Endodermal cell (in vitro differentiated cells): ENCODE measurements around the gene CD81. TPM values are rescaled to one million over a fixed set of nuclear protein-coding genes. Genes with fewer than 3 reads are reported as not detected.

Source experiments
- DNase-seq: peaks from one replicate; pipeline ENCODE4 v3.0.0-alpha.2; 2017
- H3K27ac ChIP-seq: 2 replicates; pipeline ENCODE4 v1.5.1; 2013; ENCODE audit warnings: mild to moderate bottlenecking, low read depth, low read length, moderate library complexity
- H3K27me3 ChIP-seq: 2 replicates; pipeline ENCODE4 v1.6.1; 2013; ENCODE audit warnings: mild to moderate bottlenecking, low read length, moderate library complexity; ENCODE audit not compliant: insufficient read depth, control insufficient read depth, poor library complexity, severe bottlenecking
- H3K36me3 ChIP-seq: 2 replicates; pipeline ENCODE4 v1.7.0; 2013; ENCODE audit warnings: mild to moderate bottlenecking, low read length, moderate library complexity; ENCODE audit not compliant: control insufficient read depth, insufficient read depth
- H3K4me1 ChIP-seq: one replicate; pipeline ENCODE4 v1.7.0; 2013; ENCODE audit warnings: low read length; ENCODE audit not compliant: control insufficient read depth, insufficient read depth
- H3K4me3 ChIP-seq: 2 replicates; pipeline ENCODE4 v1.5.1; 2013; ENCODE audit warnings: mild to moderate bottlenecking, low read length, moderate library complexity
- H3K9ac ChIP-seq: 2 replicates; pipeline ENCODE4 v1.6.1; 2013; ENCODE audit warnings: mild to moderate bottlenecking, low read length, moderate library complexity; ENCODE audit not compliant: poor library complexity, severe bottlenecking; ENCODE audit errors: extremely low read depth
- H3K9me3 ChIP-seq: 2 replicates; pipeline ENCODE4 v1.6.1; 2013; ENCODE audit warnings: mild to moderate bottlenecking, low read length, moderate library complexity; ENCODE audit not compliant: control insufficient read depth
- H3K27ac Mint-ChIP-seq: 2 replicates; pipeline ENCODE4 v1.8.0; 2020; ENCODE audit warnings: mixed read lengths
- H3K27me3 Mint-ChIP-seq: 2 replicates; pipeline ENCODE4 v1.8.0; 2021; ENCODE audit warnings: mild to moderate bottlenecking, mixed read lengths; ENCODE audit not compliant: insufficient read depth
- H3K36me3 Mint-ChIP-seq: 2 replicates; pipeline ENCODE4 v1.8.0; 2020; ENCODE audit warnings: low read depth, mixed read lengths
- H3K4me1 Mint-ChIP-seq: 2 replicates; pipeline ENCODE4 v1.8.0; 2020; ENCODE audit warnings: mixed read lengths
- H3K4me3 Mint-ChIP-seq: 2 replicates; pipeline ENCODE4 v1.8.0; 2020; ENCODE audit warnings: mild to moderate bottlenecking, moderate library complexity, mixed read lengths
- H3K9me3 Mint-ChIP-seq: 2 replicates; pipeline ENCODE4 v1.8.0; 2020; ENCODE audit warnings: mild to moderate bottlenecking, mixed read lengths
- WGBS, 2 experiments: methylation state at CpG; one replicate each; pipeline versions ENCODE4 v1.1.5 to v1.1.7; 2013; ENCODE audit warnings: missing lambda C conversion rate in 2 of 2, mixed read lengths in 1 of 2; ENCODE audit not compliant: insufficient coverage in 1 of 2, insufficient read length in 1 of 2; 5-methylcytosine and 5-hydroxymethylcytosine counted together
- total RNA-seq, 2 donors: library from RNA; stranded (reverse); fragmentation: NEBNext Ultra II Directional in 1 of 2; extraction: Animal tissue kit (Norgen Biotek cat#: 25700) in 1 of 2; gene quantifications; 2 replicates in 1 of 2; 3 replicates in 1 of 2; pipeline ENCODE4 v1.2.1, GENCODE V29; 2021
- TF ChIP-seq, protein P1 (sequence below): fragments of 200-600 bp; sonication (generic); conservative IDR thresholded peaks from 2 replicates; pipeline ENCODE4 v1.5.0; 2021; ENCODE audit warnings: antibody characterized with exemption, mild to moderate bottlenecking

CD81 gene
- total RNA-seq, 2 donors from 2014 or later: 275 to 331 TPM

DNA sequence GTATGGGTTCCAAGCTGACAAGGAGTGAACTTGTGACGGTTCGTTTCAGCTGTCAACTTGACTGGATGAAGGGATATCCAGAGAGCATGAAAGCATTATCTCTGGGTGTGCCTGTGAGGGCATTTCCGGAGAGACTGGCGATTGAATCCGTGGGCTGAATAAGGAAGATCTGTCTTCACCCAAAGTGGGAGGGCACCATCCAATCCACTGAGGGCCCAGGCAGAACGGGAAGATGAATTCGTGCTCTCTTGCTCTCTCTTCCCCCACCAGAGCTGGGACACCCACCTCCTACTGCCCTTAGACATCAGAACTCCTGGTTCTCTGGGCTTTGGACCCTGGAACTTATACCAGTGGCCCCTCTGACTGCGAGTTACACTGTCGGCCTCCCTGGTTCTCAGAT, 15.5 kb upstream of the CD81 start:
- no peaks in the 10 kb centered on the region for H3K36me3 ChIP-seq
- no peaks in the 10 kb centered on the region for H3K4me1 Mint-ChIP-seq
- no peak overlapping the region for H3K27ac ChIP-seq
- H3K27ac Mint-ChIP-seq: no peak overlapping the region
- H3K9ac ChIP-seq: no peak overlapping the region
- peaks cover 5% of the 10 kb centered on the region for H3K27me3 Mint-ChIP-seq
- H3K9me3 ChIP-seq: no peaks in the 10 kb centered on the region
- no peak for DNase-seq
- 79 to 86% methylated on average over 5 to 9 of the region's 9 CpGs for WGBS, 2 experiments
- peaks cover 5% of the 10 kb centered on the region for H3K9me3 Mint-ChIP-seq
- H3K36me3 Mint-ChIP-seq: no peaks in the 10 kb centered on the region
- no peak overlapping the region for H3K4me3 Mint-ChIP-seq
- TF ChIP-seq, protein P1, sequence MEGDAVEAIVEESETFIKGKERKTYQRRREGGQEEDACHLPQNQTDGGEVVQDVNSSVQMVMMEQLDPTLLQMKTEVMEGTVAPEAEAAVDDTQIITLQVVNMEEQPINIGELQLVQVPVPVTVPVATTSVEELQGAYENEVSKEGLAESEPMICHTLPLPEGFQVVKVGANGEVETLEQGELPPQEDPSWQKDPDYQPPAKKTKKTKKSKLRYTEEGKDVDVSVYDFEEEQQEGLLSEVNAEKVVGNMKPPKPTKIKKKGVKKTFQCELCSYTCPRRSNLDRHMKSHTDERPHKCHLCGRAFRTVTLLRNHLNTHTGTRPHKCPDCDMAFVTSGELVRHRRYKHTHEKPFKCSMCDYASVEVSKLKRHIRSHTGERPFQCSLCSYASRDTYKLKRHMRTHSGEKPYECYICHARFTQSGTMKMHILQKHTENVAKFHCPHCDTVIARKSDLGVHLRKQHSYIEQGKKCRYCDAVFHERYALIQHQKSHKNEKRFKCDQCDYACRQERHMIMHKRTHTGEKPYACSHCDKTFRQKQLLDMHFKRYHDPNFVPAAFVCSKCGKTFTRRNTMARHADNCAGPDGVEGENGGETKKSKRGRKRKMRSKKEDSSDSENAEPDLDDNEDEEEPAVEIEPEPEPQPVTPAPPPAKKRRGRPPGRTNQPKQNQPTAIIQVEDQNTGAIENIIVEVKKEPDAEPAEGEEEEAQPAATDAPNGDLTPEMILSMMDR: no peak
- no peaks in the 10 kb centered on the region for H3K27me3 ChIP-seq
- no peak overlapping the region for H3K4me3 ChIP-seq
- no peaks in the 10 kb centered on the region for H3K4me1 ChIP-seq

- no peak overlapping the region for H3K4me3 ChIP-seq
- TF ChIP-seq, protein P1: no peak
- no peaks in the 10 kb centered on the region for H3K36me3 ChIP-seq
- no peak overlapping the region for H3K4me3 Mint-ChIP-seq
- no peaks in the 10 kb centered on the region for H3K4me1 ChIP-seq
- no peaks in the 10 kb centered on the region for H3K27me3 ChIP-seq
- H3K4me1 Mint-ChIP-seq: no peaks in the 10 kb centered on the region
- H3K27ac Mint-ChIP-seq: no peak overlapping the region
- no peaks in the 10 kb centered on the region for H3K36me3 Mint-ChIP-seq
- peaks cover 3% of the 10 kb centered on the region for H3K27me3 Mint-ChIP-seq
- no peak overlapping the region for H3K27ac ChIP-seq
- 89 to 95% methylated on average over 4 to 7 of the region's 7 CpGs for WGBS, 2 experiments
- H3K9me3 ChIP-seq: no peaks in the 10 kb centered on the region
- no peak for DNase-seq
- H3K9ac ChIP-seq: no peak overlapping the region
- H3K9me3 Mint-ChIP-seq: no peaks in the 10 kb centered on the region
These were observed 14.7 kb upstream of the CD81 start for GRCh38 chr11:2362414-2362813.

GRCh38 chr11:2363130-2363529, 14.0 kb upstream of the CD81 start:
- Mint-ChIP-seq H3K4me1 (no peaks in the 10 kb centered on the region), H3K27me3 (peaks cover 1% of the 10 kb centered on the region), H3K36me3 (no peaks in the 10 kb centered on the region), H3K4me3 (no peak overlapping the region), H3K9me3 (no peaks in the 10 kb centered on the region), H3K27ac (no peak overlapping the region)
- no peak for DNase-seq
- Histone ChIP-seq H3K27me3 (no peaks in the 10 kb centered on the region), H3K4me3 (no peak overlapping the region), H3K4me1 (no peaks in the 10 kb centered on the region), H3K27ac (no peak overlapping the region), H3K36me3 (no peaks in the 10 kb centered on the region), H3K9ac (no peak overlapping the region), H3K9me3 (no peaks in the 10 kb centered on the region)
- 91 to 96% methylated on average over 5 to 10 of the region's 10 CpGs for WGBS, 2 experiments
- TF ChIP-seq, protein P1: no peak
